ENCODE data around the gene HSP90B1. TPM values are rescaled to one million over a fixed set of nuclear protein-coding genes. Genes with fewer than 3 reads are reported as not detected.

Gene HSP90B1
- total and polyA plus RNA-seq, 10 of the 15 experiments (the other 5 are each of a cell fraction or from before 2014, with no cell fraction given), result 254 to 968 (median 560) TPM

GRCh38 chr12:103952497-103952896 lies 22.3 kb downstream of the HSP90B1 start (continued):
- TF ChIP-seq EP300 (IDR thresholded peaks at IDR 0.05; ENCODE audit: borderline replicate concordance in 1 of 2, control insufficient read depth in 1 of 2, low read depth in 2 of 2, low read length in 2 of 2), result peak in 1 of 2 experiments; percentile 60; a peak in 2 of 4 replicates
- TF ChIP-seq MTA2 (IDR thresholded peaks at IDR 0.05; ENCODE audit: low read depth), result peak; percentile 72
- TF ChIP-seq PAX5 (IDR thresholded peaks at IDR 0.05; ENCODE audit: borderline replicate concordance, low read depth, low read length), result peak; percentile 38; the same call in 1 of the 2 replicates
- TF ChIP-seq HDAC6 (IDR thresholded peaks at IDR 0.05; ENCODE audit: unreplicated experiment), result no peak
- TF ChIP-seq MLLT1 (IDR thresholded peaks at IDR 0.05), result 0 out of 2 replicates have a peak, but pooled peaks have one; percentile 26
- peak; percentile 45; the same call in 1 of the 2 replicates for TF ChIP-seq IKZF1 (conservative IDR thresholded peaks at IDR 0.05)

GRCh38 chr12:103955811-103956508 lies 25.8 kb downstream of the HSP90B1 start:
- FAIRE-seq, result no peak
- Histone ChIP-seq H3K27ac (ENCODE audit: control insufficient read depth, insufficient read depth) (peak overlapping the region; percentile 77; the same call in 1 of the 2 replicates), H4K20me1 (ENCODE audit: control insufficient read depth, insufficient read depth) (no peaks in the 10 kb centered on the region), H2AFZ (ENCODE audit: control insufficient read depth, low read depth, low read length) (peak overlapping the region; percentile 100), H3K9me3 (replicated peaks; ENCODE audit: control insufficient read depth, insufficient read depth, low read length) (no peaks in the 10 kb centered on the region), H3K4me3 (peak overlapping the region; percentile 80), H3K27me3 (replicated peaks in 1 of 2; ENCODE audit: control insufficient read depth in 2 of 2, insufficient read depth in 2 of 2, low read length in 1 of 2) (no peaks in the 10 kb centered on the region), H3K4me1 (ENCODE audit: control insufficient read depth, insufficient read depth, low read length) (peaks cover 8% of the 10 kb centered on the region), H3K4me2 (ENCODE audit: control insufficient read depth, insufficient read depth) (peak overlapping the region; percentile 80), H3K79me2 (ENCODE audit: control insufficient read depth, insufficient read depth, low read length) (peaks cover 20% of the 10 kb centered on the region), H3K36me3 (ENCODE audit: control insufficient read depth in 2 of 2, insufficient read depth in 2 of 2, low read length in 1 of 2) (peaks cover 4 to 13% of the 10 kb centered on the region in 2 experiments; a peak in 2 of 4 replicates), H3K9ac (ENCODE audit: control insufficient read depth, insufficient read depth, low read length) (peak overlapping the region; percentile 88)
- DNase-seq (ENCODE audit: low read depth, low spot score), result no peak
- in situ Hi-C loops (cut with MboI), result no loop called here
- ChIA-PET CTCF (interaction anchor here (1.0 to 2.7 kb wide), 5 partner anchors 11 to 153 kb away, joined by 3 to 24 read pairs (median 3); partner anchors contain the start of gene TDG), POLR2A (interaction anchor here (0.5 to 3.2 kb wide), 7 partner anchors 10 to 332 kb away, joined by 3 to 48 read pairs (median 5); partner anchors contain the start of genes HSP90B1 and TDG), RAD21 (ENCODE audit: unreplicated experiment) (interaction anchor here (1.0 to 2.7 kb wide), 7 partner anchors 10 to 153 kb away, joined by 3 to 34 read pairs (median 3); partner anchors contain the start of genes HSP90B1 and TDG), SMC1A (ENCODE audit: uncharacterized antibody, unreplicated experiment) (interaction anchor here (0.6 to 8.1 kb wide), 14 partner anchors 9 to 153 kb away, joined by 3 to 67 read pairs (median 4); partner anchors contain the start of genes HSP90B1 and TDG)
- peak; percentile 6; the same call in 2 of the 3 replicates for ATAC-seq
- TF ChIP-seq RAD21 (IDR thresholded peaks at IDR 0.05; ENCODE audit: insufficient read depth, low read depth, low read length), result no peak
- no peak for TF ChIP-seq MTA3 (IDR thresholded peaks at IDR 0.05; ENCODE audit: borderline replicate concordance, low read length)
- no peak for TF ChIP-seq TBL1XR1 (IDR thresholded peaks at IDR 0.05; ENCODE audit: low read depth, low read length)
- TF ChIP-seq ZNF207 (IDR thresholded peaks at IDR 0.05; ENCODE audit: borderline replicate concordance), result no peak
- no peak for TF ChIP-seq EZH2 (IDR thresholded peaks at IDR 0.05; ENCODE audit: borderline replicate concordance, control insufficient read depth, low read depth, low read length)
- TF ChIP-seq WRNIP1 (IDR thresholded peaks at IDR 0.05; ENCODE audit: borderline replicate concordance, low read depth, low read length), result no peak
- no peak for TF ChIP-seq TCF7 (IDR thresholded peaks at IDR 0.05; ENCODE audit: borderline replicate concordance)
- TF ChIP-seq RBBP5 (conservative IDR thresholded peaks at IDR 0.05), result no peak
- no peak for TF ChIP-seq JUNB (IDR thresholded peaks at IDR 0.05)
- intact Hi-C loops (cut with micrococcal nuclease; ENCODE audit: unreplicated experiment), result no loop called here
- WGBS (ENCODE audit: insufficient coverage, insufficient replicate concordance, low lambda C conversion rate, missing lambda C conversion rate), result 36% methylated on average over 7 of the region's 7 CpGs
- BruUV-seq (replicated peaks), result no TSS peak
